Measurements from ENCODE around the gene CREB3. TPM values are rescaled to one million over a fixed set of nuclear protein-coding genes. Genes with fewer than 3 reads are reported as not detected.

The CREB3 gene
- total and polyA plus RNA-seq, 2 experiments from 2014 or later = 20.3 to 32.4 TPM

GRCh38 chr9:35695943-35696401 is 36.5 kb upstream of the CREB3 start (continued):
- TF ChIP-seq ZNF462 (CRISPR knock-in tag; IDR thresholded peaks at IDR 0.05) (no peak), CTCF (conservative IDR thresholded peaks at IDR 0.05; ENCODE audit: low read depth in 2 of 2) (no peak), NANOG (IDR thresholded peaks at IDR 0.05; ENCODE audit: borderline replicate concordance) (no peak), CREB1 (CRISPR knock-in tag; IDR thresholded peaks at IDR 0.05; ENCODE audit: low read depth) (no peak), EZH2 (IDR thresholded peaks at IDR 0.05; ENCODE audit: low read depth, unreplicated experiment) (no peak), POLR2AphosphoS5 (IDR thresholded peaks at IDR 0.05; ENCODE audit: low read depth) (no peak), ZNF331 (CRISPR knock-in tag; IDR thresholded peaks at IDR 0.05; ENCODE audit: low read depth) (no peak), JUNB (IDR thresholded peaks at IDR 0.05; ENCODE audit: unreplicated experiment) (no peak)
